HepG2 (cell line): ENCODE measurements around the gene HLA-DQB2. TPM values are rescaled to one million over a fixed set of nuclear protein-coding genes. Genes with fewer than 3 reads are reported as not detected.

Source experiments
- BRD4 ChIP-seq: sonication (generic); formaldehyde crosslinking; IDR thresholded peaks from 2 replicates; pipeline ENCODE4 v1.4.0; 2020; ENCODE audit warnings: missing genetic modification reagents
- CEBPB ChIP-seq: IDR thresholded peaks from 2 replicates; pipeline ENCODE4 v1.6.1; 2011; ENCODE audit warnings: low read depth, low read length, improper control_type of control experiment, borderline replicate concordance
- CEBPG ChIP-seq: IDR thresholded peaks from 2 replicates; pipeline ENCODE4 v1.6.1; 2016
- CHCHD3 ChIP-seq: sonication (generic); formaldehyde crosslinking; IDR thresholded peaks from 2 replicates; pipeline ENCODE4 v1.8.0; 2022; ENCODE audit warnings: mild to moderate bottlenecking, missing genetic modification reagents, moderate library complexity
- CSRNP2 ChIP-seq: sonication (generic); formaldehyde crosslinking; conservative IDR thresholded peaks from 2 replicates; pipeline ENCODE4 v1.8.0; 2022; ENCODE audit warnings: low read depth, missing genetic modification reagents
- E2F2 ChIP-seq: sonication (generic); formaldehyde crosslinking; IDR thresholded peaks from 2 replicates; pipeline ENCODE4 v1.4.0; 2020; ENCODE audit warnings: missing genetic modification reagents, borderline replicate concordance
- ETV5 ChIP-seq: IDR thresholded peaks from 2 replicates; pipeline ENCODE4 v1.6.1; 2018; ENCODE audit warnings: missing biosample characterization, missing genetic modification reagents, inconsistent platforms, borderline replicate concordance
- GATAD1 ChIP-seq: IDR thresholded peaks from 2 replicates; pipeline ENCODE4 v1.6.1; 2016; ENCODE audit warnings: missing genetic modification reagents, missing compliant biosample characterization
- HDAC2 ChIP-seq: sonication (generic); formaldehyde crosslinking; IDR thresholded peaks from 2 replicates; pipeline ENCODE4 v1.4.0; 2020; ENCODE audit warnings: missing genetic modification reagents
- KLF12 ChIP-seq: sonication (generic); formaldehyde crosslinking; IDR thresholded peaks from 2 replicates; pipeline ENCODE4 v1.4.0; 2020; ENCODE audit warnings: missing genetic modification reagents, borderline replicate concordance
- KLF16 ChIP-seq, 2 experiments: sonication (generic) in 1 of 2; formaldehyde crosslinking in 1 of 2; IDR thresholded peaks; 2 replicates each; pipeline versions ENCODE4 v1.6.1 to v1.8.0; 2016 to 2023; ENCODE audit warnings: missing genetic modification reagents in 2 of 2, missing compliant biosample characterization in 1 of 2
- KLF6 ChIP-seq: IDR thresholded peaks from 2 replicates; pipeline ENCODE4 v1.8.0; 2016; ENCODE audit warnings: missing biosample characterization, missing genetic modification reagents
- MEIS1 ChIP-seq: sonication (generic); formaldehyde crosslinking; IDR thresholded peaks from 2 replicates; pipeline ENCODE4 v1.9.0; 2021; ENCODE audit warnings: mild to moderate bottlenecking, missing genetic modification reagents, moderate library complexity, borderline replicate concordance
- MEIS2 ChIP-seq: sonication (generic); formaldehyde crosslinking; IDR thresholded peaks from 2 replicates; pipeline ENCODE4 v1.9.0; 2021; ENCODE audit warnings: mild to moderate bottlenecking, missing genetic modification reagents
- NFE2L2 ChIP-seq: fragments of 150-350 bp; IDR thresholded peaks from 2 replicates; pipeline ENCODE4 v1.6.1; 2014; ENCODE audit warnings: low read length
- ONECUT2 ChIP-seq: sonication (generic); formaldehyde crosslinking; IDR thresholded peaks from 2 replicates; pipeline ENCODE4 v1.4.0; 2020; ENCODE audit warnings: missing genetic modification reagents
- PHF21A ChIP-seq: sonication (generic); formaldehyde crosslinking; IDR thresholded peaks from 2 replicates; pipeline ENCODE4 v1.5.0; 2020; ENCODE audit warnings: mild to moderate bottlenecking, missing genetic modification reagents
- PLRG1 ChIP-seq: fragments of 450-650 bp; conservative IDR thresholded peaks from 2 replicates; pipeline ENCODE4 v1.6.1; 2016
- RFX1 ChIP-seq: fragments of 450-650 bp; IDR thresholded peaks from 2 replicates; pipeline ENCODE4 v1.6.1; 2017
- SIN3A ChIP-seq: IDR thresholded peaks from 2 replicates; pipeline ENCODE4 v1.6.1; 2011; ENCODE audit warnings: low read depth, mild to moderate bottlenecking, control low read depth, low read length, borderline replicate concordance
- SKI ChIP-seq: fragments of 450-650 bp; IDR thresholded peaks from one replicate; pipeline ENCODE4 v1.6.1; 2018; ENCODE audit warnings: mild to moderate bottlenecking; ENCODE audit not compliant: partially characterized antibody
- SP4 ChIP-seq: sonication (generic); formaldehyde crosslinking; IDR thresholded peaks from 2 replicates; pipeline ENCODE4 v1.8.1; 2023; ENCODE audit warnings: mild to moderate bottlenecking, missing genetic modification reagents
- TBX2 ChIP-seq: sonication (generic); formaldehyde crosslinking; IDR thresholded peaks from 2 replicates; pipeline ENCODE4 v1.5.0; 2020; ENCODE audit warnings: missing genetic modification reagents, mild to moderate bottlenecking, borderline replicate concordance
- ZBTB39 ChIP-seq: sonication (generic); formaldehyde crosslinking; IDR thresholded peaks from 2 replicates; pipeline ENCODE4 v1.5.0; 2020; ENCODE audit warnings: missing genetic modification reagents
- ZNF30 ChIP-seq: sonication (generic); formaldehyde crosslinking; IDR thresholded peaks from 2 replicates; pipeline ENCODE4 v1.5.0; 2020; ENCODE audit warnings: mild to moderate bottlenecking, missing genetic modification reagents
- ZNF562 ChIP-seq: sonication (generic); formaldehyde crosslinking; IDR thresholded peaks from 2 replicates; pipeline ENCODE4 v1.8.0; 2022; ENCODE audit warnings: missing genetic modification reagents, borderline replicate concordance
- ZNF644 ChIP-seq: IDR thresholded peaks from 2 replicates; pipeline ENCODE4 v1.6.1; 2016; ENCODE audit warnings: low read depth
- ZSCAN12 ChIP-seq: sonication (generic); formaldehyde crosslinking; IDR thresholded peaks from 2 replicates; pipeline ENCODE4 v1.9.0; 2021; ENCODE audit warnings: mild to moderate bottlenecking, missing genetic modification reagents
- polyA plus RNA-seq, 8 experiments: library from polyadenylated mRNA; depleted of rRNA in 3 of 8; stranded (reverse) in 7 of 8; unstranded in 1 of 8; fragments of >200 nt; fragmentation: Illumina TruSeq in 4 of 8; extraction: Trizol in 4 of 8; gene quantifications; 2 replicates each; pipeline versions ENCODE4 v1.2.1 to v1.2.3, GENCODE V29; 2011 to 2016; ENCODE audit warnings: low read depth in 4 of 8, missing spikeins in 1 of 8, mixed read lengths in 1 of 8; ENCODE audit not compliant: insufficient read depth in 1 of 8
- total RNA-seq, 5 experiments: library from RNA; depleted of rRNA; stranded (reverse); fragments of >200 nt; fragmentation: Illumina TruSeq; extraction: Trizol; gene quantifications; 2 replicates each; pipeline ENCODE4 v1.2.3, GENCODE V29; 2016; ENCODE audit warnings: low read depth in 1 of 5

Gene HLA-DQB2
- total and polyA plus RNA-seq, 2 of the 13 experiments (the other 11 are each of a cell fraction or from before 2014, with no cell fraction given): not detected

GRCh38 chr6:32796848-32797776 is 33.8 kb upstream of the HLA-DQB2 start (continued):
- TF ChIP-seq E2F2 (CRISPR knock-in tag) (no peak), PHF21A (CRISPR knock-in tag) (no peak), ZSCAN12 (CRISPR knock-in tag) (no peak), ETV5 (CRISPR knock-in tag) (no peak), GATAD1 (CRISPR knock-in tag) (0 out of 2 replicates have a peak, but pooled peaks have one; percentile 6), CHCHD3 (no peak), ONECUT2 (CRISPR knock-in tag) (no peak), KLF16 (CRISPR knock-in tag; IDR thresholded peaks at IDR 0.05) (no peak), ZNF644 (CRISPR knock-in tag) (0 out of 2 replicates have a peak, but pooled peaks have one; percentile 14), MEIS1 (CRISPR knock-in tag) (no peak), PLRG1 (no peak), HDAC2 (CRISPR knock-in tag) (no peak), BRD4 (no peak), ZNF562 (no peak), KLF12 (CRISPR knock-in tag) (no peak), RFX1 (no peak), NFE2L2 (no peak), CEBPG (peak; percentile 89), SKI (no peak), SIN3A (no peak), KLF6 (CRISPR knock-in tag) (no peak), TBX2 (CRISPR knock-in tag) (no peak; the same call in 1 of the 2 replicates), ZBTB39 (CRISPR knock-in tag) (no peak), ZNF30 (CRISPR knock-in tag) (no peak), CEBPB (peak; percentile 94), CSRNP2 (CRISPR knock-in tag) (no peak), MEIS2 (no peak), SP4 (CRISPR knock-in tag) (no peak)
